HepG2 (cell line): ENCODE results near the gene PKIG. TPM values are rescaled to one million over a fixed set of nuclear protein-coding genes. Genes with fewer than 3 reads are reported as not detected.

Experiments
- BCL6 ChIP-seq: IDR thresholded peaks from 2 replicates; pipeline ENCODE4 v1.6.1; 2016; ENCODE audit warnings: missing genetic modification reagents, missing compliant biosample characterization
- BORCS8-MEF2B ChIP-seq: sonication (generic); formaldehyde crosslinking; IDR thresholded peaks from 2 replicates; pipeline ENCODE4 v1.8.0; 2022; ENCODE audit warnings: mild to moderate bottlenecking, missing genetic modification reagents
- MZF1 ChIP-seq: sonication (generic); formaldehyde crosslinking; IDR thresholded peaks from 2 replicates; pipeline ENCODE4 v1.8.1; 2023; ENCODE audit warnings: mild to moderate bottlenecking, missing genetic modification reagents, borderline replicate concordance
- RFX3 ChIP-seq: IDR thresholded peaks from 2 replicates; pipeline ENCODE4 v1.6.1; 2016; ENCODE audit warnings: missing biosample characterization, missing genetic modification reagents
- SALL2 ChIP-seq: sonication (generic); formaldehyde crosslinking; IDR thresholded peaks from 2 replicates; pipeline ENCODE4 v1.8.1; 2023; ENCODE audit warnings: mild to moderate bottlenecking, missing genetic modification reagents, inconsistent platforms
- TEAD3 ChIP-seq: optimal IDR thresholded peaks from 2 replicates; pipeline ENCODE3; 2016; ENCODE audit warnings: borderline replicate concordance
- ZBTB7A ChIP-seq: sonication (generic); formaldehyde crosslinking; IDR thresholded peaks from 2 replicates; pipeline ENCODE4 v1.8.0; 2022; ENCODE audit warnings: mild to moderate bottlenecking, missing genetic modification reagents
- ZNF781 ChIP-seq: sonication (generic); formaldehyde crosslinking; IDR thresholded peaks from 2 replicates; pipeline ENCODE4 v1.5.1; 2020; ENCODE audit warnings: borderline replicate concordance, mild to moderate bottlenecking, missing genetic modification reagents; ENCODE audit errors: not compliant biosample characterization
- ZNF83 ChIP-seq: sonication (generic); formaldehyde crosslinking; IDR thresholded peaks from 2 replicates; pipeline ENCODE4 v1.4.0; 2020; ENCODE audit warnings: missing genetic modification reagents, mild to moderate bottlenecking, borderline replicate concordance
- polyA plus RNA-seq, 8 experiments: library from polyadenylated mRNA; depleted of rRNA in 3 of 8; stranded (reverse) in 7 of 8; unstranded in 1 of 8; fragments of >200 nt; fragmentation: Illumina TruSeq in 4 of 8; extraction: Trizol in 4 of 8; gene quantifications; 2 replicates each; pipeline versions ENCODE4 v1.2.1 to v1.2.3, GENCODE V29; 2011 to 2016; ENCODE audit warnings: low read depth in 4 of 8, missing spikeins in 1 of 8, mixed read lengths in 1 of 8; ENCODE audit not compliant: insufficient read depth in 1 of 8
- total RNA-seq, 5 experiments: library from RNA; depleted of rRNA; stranded (reverse); fragments of >200 nt; fragmentation: Illumina TruSeq; extraction: Trizol; gene quantifications; 2 replicates each; pipeline ENCODE4 v1.2.3, GENCODE V29; 2016; ENCODE audit warnings: low read depth in 1 of 5
- TF ChIP-seq, protein P1 (sequence below): sonication (generic); formaldehyde crosslinking; IDR thresholded peaks from 2 replicates; pipeline ENCODE4 v1.5.0; 2020; ENCODE audit warnings: mild to moderate bottlenecking, missing genetic modification reagents, moderate library complexity
- TF ChIP-seq, protein P2 (sequence below): IDR thresholded peaks from 2 replicates; pipeline ENCODE4 v1.6.1; 2016; ENCODE audit warnings: missing biosample characterization, missing genetic modification reagents, low read depth
- TF ChIP-seq, protein P3 (sequence below): sonication (generic); formaldehyde crosslinking; IDR thresholded peaks from 2 replicates; pipeline ENCODE4 v1.4.0; 2020; ENCODE audit warnings: mild to moderate bottlenecking, low read depth, missing genetic modification reagents
- TF ChIP-seq, protein P4 (sequence below), 2 experiments: sonication (generic) in 1 of 2; formaldehyde crosslinking in 1 of 2; IDR thresholded peaks; 2 replicates each; pipeline versions ENCODE4 v1.4.0 to v1.6.1; 2018 to 2020; ENCODE audit warnings: missing genetic modification reagents in 2 of 2, borderline replicate concordance in 1 of 2, low read depth in 1 of 2, mild to moderate bottlenecking in 1 of 2, missing biosample characterization in 1 of 2
- TF ChIP-seq, protein P5 (sequence below): sonication (generic); formaldehyde crosslinking; IDR thresholded peaks from 2 replicates; pipeline ENCODE4 v1.5.0; 2020; ENCODE audit warnings: missing genetic modification reagents, mild to moderate bottlenecking, borderline replicate concordance
- TF ChIP-seq, protein P6 (sequence below): IDR thresholded peaks from 2 replicates; pipeline ENCODE4 v1.6.1; 2012; ENCODE audit warnings: inconsistent platforms
- TF ChIP-seq, protein P7 (sequence below): sonication (generic); formaldehyde crosslinking; conservative IDR thresholded peaks from 2 replicates; pipeline ENCODE4 v1.8.0; 2022; ENCODE audit warnings: missing genetic modification reagents

The PKIG gene
- total and polyA plus RNA-seq, 2 of the 13 experiments (the other 11 are each of a cell fraction or from before 2014, with no cell fraction given): 30.8 to 44.5 TPM

DNA sequence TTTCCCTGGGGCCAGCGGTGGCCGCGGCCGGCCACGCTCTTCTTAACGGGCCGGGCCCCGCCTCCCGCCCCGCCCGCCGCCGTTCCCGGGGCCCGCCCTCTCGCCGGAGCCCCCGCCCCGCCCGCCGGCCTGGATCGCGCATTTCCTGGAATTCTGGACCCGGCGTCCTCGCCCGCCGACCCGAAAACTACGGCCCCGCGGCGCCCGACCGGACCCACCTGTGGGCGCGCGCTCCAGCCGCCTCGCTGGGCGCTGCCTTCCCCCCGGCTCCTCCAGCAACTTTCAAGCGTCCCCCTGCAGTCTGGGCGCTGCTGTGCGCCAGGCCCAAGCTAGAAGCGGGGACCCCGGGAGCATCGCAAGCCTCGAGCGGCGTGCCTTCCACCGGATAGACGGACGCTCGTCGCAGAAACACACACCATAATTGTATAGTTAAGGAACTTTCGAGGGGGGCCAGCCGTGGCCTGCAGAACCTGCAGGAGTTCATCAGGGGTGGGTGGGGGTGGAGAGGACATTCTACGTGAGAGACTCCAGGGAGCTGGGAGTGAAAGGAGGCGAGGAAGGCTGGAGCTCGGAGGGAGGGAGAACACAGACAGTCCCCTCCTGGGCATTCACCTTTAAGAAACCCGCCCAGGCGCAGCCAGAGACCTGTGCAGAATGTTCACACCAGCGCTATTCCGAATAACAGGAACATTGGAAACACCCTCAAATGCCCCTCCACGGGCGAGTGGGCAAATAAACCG lies 69.5 kb downstream of the PKIG start, which contains the start of gene ADA (continued):
- TF ChIP-seq, protein P1, sequence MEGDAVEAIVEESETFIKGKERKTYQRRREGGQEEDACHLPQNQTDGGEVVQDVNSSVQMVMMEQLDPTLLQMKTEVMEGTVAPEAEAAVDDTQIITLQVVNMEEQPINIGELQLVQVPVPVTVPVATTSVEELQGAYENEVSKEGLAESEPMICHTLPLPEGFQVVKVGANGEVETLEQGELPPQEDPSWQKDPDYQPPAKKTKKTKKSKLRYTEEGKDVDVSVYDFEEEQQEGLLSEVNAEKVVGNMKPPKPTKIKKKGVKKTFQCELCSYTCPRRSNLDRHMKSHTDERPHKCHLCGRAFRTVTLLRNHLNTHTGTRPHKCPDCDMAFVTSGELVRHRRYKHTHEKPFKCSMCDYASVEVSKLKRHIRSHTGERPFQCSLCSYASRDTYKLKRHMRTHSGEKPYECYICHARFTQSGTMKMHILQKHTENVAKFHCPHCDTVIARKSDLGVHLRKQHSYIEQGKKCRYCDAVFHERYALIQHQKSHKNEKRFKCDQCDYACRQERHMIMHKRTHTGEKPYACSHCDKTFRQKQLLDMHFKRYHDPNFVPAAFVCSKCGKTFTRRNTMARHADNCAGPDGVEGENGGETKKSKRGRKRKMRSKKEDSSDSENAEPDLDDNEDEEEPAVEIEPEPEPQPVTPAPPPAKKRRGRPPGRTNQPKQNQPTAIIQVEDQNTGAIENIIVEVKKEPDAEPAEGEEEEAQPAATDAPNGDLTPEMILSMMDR: no peak
- TF ChIP-seq, protein P2, sequence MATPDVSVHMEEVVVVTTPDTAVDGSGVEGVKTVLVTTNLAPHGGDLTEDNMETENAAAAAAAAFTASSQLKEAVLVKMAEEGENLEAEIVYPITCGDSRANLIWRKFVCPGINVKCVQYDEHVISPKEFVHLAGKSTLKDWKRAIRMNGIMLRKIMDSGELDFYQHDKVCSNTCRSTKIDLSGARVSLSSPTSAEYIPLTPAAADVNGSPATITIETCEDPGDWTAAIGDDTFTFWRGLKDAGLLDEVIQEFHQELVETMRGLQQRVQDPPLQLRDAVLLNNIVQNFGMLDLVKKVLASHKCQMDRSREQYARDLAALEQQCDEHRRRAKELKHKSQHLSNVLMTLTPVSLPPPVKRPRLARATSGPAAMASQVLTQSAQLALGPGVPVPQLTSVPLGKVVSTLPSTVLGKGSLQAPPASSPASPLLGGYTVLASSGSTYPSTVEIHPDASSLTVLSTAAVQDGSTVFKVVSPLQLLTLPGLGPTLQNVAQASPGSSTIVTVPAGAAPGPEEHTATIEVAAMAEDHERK (CRISPR knock-in tag): no peak
- TF ChIP-seq BCL6 (peak; percentile 38; the same call in 1 of the 2 replicates), ZNF83 (no peak), ZNF781 (no peak), TEAD3 (CRISPR knock-in tag) (peak; percentile 46), SALL2 (CRISPR knock-in tag) (peak; percentile 42; the same call in 1 of the 2 replicates), BORCS8-MEF2B (peak; percentile 80; the same call in 1 of the 2 replicates), ZBTB7A (CRISPR knock-in tag) (peak; percentile 43), MZF1 (CRISPR knock-in tag) (no peak), RFX3 (no peak)
- TF ChIP-seq, protein P3, sequence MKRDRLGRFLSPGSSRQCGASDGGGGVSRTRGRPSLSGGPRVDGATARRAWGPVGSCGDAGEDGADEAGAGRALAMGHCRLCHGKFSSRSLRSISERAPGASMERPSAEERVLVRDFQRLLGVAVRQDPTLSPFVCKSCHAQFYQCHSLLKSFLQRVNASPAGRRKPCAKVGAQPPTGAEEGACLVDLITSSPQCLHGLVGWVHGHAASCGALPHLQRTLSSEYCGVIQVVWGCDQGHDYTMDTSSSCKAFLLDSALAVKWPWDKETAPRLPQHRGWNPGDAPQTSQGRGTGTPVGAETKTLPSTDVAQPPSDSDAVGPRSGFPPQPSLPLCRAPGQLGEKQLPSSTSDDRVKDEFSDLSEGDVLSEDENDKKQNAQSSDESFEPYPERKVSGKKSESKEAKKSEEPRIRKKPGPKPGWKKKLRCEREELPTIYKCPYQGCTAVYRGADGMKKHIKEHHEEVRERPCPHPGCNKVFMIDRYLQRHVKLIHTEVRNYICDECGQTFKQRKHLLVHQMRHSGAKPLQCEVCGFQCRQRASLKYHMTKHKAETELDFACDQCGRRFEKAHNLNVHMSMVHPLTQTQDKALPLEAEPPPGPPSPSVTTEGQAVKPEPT: peak; percentile 41; the same call in 1 of the 2 replicates
- TF ChIP-seq, protein P4, sequence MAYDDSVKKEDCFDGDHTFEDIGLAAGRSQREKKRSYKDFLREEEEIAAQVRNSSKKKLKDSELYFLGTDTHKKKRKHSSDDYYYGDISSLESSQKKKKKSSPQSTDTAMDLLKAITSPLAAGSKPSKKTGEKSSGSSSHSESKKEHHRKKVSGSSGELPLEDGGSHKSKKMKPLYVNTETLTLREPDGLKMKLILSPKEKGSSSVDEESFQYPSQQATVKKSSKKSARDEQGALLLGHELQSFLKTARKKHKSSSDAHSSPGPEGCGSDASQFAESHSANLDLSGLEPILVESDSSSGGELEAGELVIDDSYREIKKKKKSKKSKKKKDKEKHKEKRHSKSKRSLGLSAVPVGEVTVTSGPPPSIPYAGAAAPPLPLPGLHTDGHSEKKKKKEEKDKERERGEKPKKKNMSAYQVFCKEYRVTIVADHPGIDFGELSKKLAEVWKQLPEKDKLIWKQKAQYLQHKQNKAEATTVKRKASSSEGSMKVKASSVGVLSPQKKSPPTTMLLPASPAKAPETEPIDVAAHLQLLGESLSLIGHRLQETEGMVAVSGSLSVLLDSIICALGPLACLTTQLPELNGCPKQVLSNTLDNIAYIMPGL (CRISPR knock-in tag; IDR thresholded peaks at IDR 0.05; ENCODE audit: borderline replicate concordance in 1 of 2, low read depth in 1 of 2): peak; percentile 19 to 73; a peak in 1 of 4 replicates
- TF ChIP-seq, protein P5, sequence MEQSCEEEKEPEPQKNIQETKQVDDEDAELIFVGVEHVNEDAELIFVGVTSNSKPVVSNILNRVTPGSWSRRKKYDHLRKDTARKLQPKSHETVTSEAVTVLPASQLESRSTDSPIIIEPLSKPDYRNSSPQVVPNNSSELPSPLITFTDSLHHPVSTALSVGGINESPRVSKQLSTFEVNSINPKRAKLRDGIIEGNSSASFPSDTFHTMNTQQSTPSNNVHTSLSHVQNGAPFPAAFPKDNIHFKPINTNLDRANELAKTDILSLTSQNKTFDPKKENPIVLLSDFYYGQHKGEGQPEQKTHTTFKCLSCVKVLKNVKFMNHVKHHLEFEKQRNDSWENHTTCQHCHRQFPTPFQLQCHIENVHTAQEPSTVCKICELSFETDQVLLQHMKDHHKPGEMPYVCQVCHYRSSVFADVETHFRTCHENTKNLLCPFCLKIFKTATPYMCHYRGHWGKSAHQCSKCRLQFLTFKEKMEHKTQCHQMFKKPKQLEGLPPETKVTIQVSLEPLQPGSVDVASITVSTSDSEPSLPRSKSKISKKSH (CRISPR knock-in tag): peak; percentile 76; the same call in 1 of the 2 replicates
- TF ChIP-seq, protein P6, sequence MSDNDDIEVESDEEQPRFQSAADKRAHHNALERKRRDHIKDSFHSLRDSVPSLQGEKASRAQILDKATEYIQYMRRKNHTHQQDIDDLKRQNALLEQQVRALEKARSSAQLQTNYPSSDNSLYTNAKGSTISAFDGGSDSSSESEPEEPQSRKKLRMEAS: peak; percentile 67
- TF ChIP-seq, protein P7, sequence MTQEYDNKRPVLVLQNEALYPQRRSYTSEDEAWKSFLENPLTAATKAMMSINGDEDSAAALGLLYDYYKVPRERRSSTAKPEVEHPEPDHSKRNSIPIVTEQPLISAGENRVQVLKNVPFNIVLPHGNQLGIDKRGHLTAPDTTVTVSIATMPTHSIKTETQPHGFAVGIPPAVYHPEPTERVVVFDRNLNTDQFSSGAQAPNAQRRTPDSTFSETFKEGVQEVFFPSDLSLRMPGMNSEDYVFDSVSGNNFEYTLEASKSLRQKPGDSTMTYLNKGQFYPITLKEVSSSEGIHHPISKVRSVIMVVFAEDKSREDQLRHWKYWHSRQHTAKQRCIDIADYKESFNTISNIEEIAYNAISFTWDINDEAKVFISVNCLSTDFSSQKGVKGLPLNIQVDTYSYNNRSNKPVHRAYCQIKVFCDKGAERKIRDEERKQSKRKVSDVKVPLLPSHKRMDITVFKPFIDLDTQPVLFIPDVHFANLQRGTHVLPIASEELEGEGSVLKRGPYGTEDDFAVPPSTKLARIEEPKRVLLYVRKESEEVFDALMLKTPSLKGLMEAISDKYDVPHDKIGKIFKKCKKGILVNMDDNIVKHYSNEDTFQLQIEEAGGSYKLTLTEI (CRISPR knock-in tag): no peak
